Epithelial cell of proximal tubule (primary cell): Measurements from ENCODE around the gene CHST14. TPM values are rescaled to one million over a fixed set of nuclear protein-coding genes. Genes with fewer than 3 reads are reported as not detected.

Source experiments
- DNase-seq: peaks from one replicate; pipeline ENCODE4 v3.0.0-alpha.2; 2011; ENCODE audit warnings: low read depth
- H3K4me3 ChIP-seq: 2 replicates; pipeline ENCODE4 v1.5.1; 2011; ENCODE audit warnings: low read depth, mild to moderate bottlenecking, low read length
- total RNA-seq: library from RNA; depleted of rRNA; stranded (reverse); fragments of >200 nt; gene quantifications from 2 replicates; pipeline ENCODE4 v1.2.3, GENCODE V29; 2015
- TF ChIP-seq, protein P1 (sequence below): conservative IDR thresholded peaks from 2 replicates; pipeline ENCODE4 v1.5.1; 2012; ENCODE audit warnings: low read depth, mild to moderate bottlenecking, low read length

CHST14 gene, protein sequence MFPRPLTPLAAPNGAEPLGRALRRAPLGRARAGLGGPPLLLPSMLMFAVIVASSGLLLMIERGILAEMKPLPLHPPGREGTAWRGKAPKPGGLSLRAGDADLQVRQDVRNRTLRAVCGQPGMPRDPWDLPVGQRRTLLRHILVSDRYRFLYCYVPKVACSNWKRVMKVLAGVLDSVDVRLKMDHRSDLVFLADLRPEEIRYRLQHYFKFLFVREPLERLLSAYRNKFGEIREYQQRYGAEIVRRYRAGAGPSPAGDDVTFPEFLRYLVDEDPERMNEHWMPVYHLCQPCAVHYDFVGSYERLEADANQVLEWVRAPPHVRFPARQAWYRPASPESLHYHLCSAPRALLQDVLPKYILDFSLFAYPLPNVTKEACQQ
- 14.4 and 20.0 TPM in 2 replicates for total RNA-seq

DNA sequence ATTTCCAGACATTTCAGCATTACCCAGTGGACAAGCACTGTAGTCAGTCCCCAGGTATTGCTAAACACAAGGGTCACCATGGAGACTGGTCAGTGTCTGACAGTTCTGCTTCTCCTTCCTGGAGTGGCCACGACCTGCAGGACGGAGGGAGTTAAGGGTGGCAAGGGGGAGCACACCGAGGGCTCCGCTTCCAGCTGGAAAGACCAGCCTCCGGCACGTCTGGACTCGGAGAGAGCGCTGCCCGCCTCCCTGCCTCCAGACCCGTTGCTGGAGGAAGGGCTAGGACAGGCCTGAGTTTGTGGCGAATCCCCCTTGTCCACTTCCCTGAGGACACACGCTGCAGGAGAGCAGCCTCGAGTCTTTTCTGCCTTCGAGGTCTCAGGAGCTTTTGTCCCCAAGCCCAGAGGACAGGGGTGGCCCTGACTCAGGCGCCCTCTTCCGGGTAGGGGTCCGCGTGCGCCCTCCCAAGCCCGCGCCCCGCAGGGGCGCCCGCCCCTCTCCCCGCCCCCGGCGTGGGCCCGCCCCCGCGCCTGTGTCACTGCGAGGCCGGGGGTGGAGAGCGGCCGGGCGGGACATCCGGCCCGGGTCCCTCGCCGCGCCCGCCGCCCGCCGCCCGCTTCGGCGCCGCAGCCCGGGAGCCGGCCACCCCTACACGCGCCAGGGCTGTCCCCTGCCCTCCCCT lies at the start of gene CHST14:
TSS of gene CHST14 (plus strand) at position 562 of the 682 bp plus-strand sequence. CDS start 230 bp downstream, outside the sequence.
- TF ChIP-seq, protein P1, sequence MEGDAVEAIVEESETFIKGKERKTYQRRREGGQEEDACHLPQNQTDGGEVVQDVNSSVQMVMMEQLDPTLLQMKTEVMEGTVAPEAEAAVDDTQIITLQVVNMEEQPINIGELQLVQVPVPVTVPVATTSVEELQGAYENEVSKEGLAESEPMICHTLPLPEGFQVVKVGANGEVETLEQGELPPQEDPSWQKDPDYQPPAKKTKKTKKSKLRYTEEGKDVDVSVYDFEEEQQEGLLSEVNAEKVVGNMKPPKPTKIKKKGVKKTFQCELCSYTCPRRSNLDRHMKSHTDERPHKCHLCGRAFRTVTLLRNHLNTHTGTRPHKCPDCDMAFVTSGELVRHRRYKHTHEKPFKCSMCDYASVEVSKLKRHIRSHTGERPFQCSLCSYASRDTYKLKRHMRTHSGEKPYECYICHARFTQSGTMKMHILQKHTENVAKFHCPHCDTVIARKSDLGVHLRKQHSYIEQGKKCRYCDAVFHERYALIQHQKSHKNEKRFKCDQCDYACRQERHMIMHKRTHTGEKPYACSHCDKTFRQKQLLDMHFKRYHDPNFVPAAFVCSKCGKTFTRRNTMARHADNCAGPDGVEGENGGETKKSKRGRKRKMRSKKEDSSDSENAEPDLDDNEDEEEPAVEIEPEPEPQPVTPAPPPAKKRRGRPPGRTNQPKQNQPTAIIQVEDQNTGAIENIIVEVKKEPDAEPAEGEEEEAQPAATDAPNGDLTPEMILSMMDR: no peak
- DNase-seq: no peak

DNA sequence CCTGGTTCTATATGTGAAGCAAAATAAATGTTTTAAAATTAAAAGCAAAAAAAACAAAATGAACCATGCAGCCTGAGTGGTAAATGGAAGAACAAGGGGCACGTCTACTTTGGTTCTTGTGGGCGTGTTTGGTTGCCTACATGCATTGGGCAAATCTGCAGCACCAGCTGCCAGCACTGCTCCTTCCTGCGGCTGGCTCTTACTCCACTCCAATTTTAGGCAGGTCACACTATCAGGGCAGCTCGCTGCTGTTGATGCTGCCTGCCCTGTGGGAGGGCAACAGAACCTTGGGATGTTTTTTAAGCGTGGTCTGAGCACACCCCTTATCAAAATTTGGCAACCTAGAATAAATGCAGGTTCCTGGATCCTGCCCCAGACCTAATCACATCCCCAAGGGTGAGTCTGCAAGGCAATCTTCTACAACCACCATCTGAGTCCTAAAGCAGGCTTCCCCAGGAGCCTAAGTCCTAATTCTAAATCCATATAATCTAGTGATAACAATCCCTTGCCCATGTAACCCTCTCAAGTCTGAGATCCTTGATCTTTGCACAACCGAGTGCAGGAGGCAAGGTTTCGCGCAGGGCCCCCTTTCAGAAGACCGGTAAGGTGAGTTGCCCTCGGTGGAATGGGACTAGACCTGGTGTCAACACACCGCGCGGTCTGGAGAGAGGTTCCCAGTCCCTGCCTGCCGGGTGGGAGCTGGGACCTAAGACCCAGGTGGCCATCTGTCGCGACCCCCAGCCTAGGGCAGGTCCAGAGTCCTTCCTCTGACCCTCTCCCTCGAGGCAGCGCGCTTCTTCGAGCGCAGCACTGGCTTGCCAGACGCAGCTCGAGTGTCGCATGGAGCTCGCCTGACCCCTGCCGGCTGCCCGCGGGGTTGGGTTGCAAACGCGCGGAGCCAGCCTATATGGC lies 49.3 kb upstream of the CHST14 start:
- TF ChIP-seq, protein P1: peak; percentile 88
- no peak for DNase-seq
- no peak overlapping the region for H3K4me3 ChIP-seq

More for the DNA sequence above, at the start of gene CHST14:
- peak within 1 kb of the TSS; percentile 75 for H3K4me3 ChIP-seq

DNA sequence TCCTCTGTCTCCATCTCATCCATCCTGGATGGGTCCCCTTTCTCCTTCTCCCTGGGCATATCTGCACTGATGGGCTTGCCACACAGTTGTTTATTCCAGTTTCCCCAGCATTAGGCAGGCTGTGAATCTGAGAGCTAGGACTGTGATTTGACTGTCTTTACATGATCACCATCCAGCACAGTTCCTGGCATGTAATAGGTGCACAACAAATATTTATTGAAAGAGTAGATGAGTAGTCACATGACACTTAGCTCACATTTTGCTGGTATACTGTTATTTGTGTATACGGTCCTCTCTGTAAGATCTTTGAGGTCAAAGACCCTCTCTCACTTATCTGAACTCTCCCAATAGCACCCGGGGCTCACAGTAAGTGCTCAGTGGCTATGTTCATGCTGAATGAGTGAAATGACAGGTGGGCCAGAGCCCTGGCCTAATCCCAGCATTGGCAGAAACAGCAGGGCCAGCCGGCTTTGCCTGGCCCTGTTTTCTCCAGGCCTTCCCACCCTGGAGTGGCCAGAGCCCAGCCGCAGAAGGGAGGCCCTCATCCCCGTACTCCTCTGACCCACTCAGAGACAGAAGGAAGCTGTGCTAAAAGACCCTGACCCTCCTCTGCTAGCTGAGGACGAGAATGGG lies 46.2 kb upstream of the CHST14 start:
- no peak overlapping the region for H3K4me3 ChIP-seq
- TF ChIP-seq, protein P1: no peak
- DNase-seq: no peak

DNA sequence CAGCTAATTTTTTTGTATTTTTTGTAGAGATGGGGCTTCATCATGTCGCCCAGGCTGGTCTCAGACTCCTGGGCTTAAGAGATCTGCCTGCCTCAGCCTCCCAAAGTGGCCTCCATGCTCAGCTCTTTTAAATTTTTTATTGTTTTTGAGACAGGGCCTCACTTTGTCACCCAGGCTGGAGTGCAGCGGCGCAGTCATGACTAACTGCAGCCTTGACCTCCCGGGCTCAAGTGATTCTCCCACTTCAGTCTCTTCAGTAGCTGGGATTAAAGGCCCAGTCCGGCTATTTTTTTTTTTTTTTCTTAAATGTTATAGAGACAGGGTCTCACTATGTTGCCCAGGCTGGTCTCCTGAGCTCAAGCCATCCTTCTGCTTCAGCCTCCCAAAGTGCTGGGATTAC lies 45.1 kb upstream of the CHST14 start:
- DNase-seq: no peak
- TF ChIP-seq, protein P1: no peak

DNA sequence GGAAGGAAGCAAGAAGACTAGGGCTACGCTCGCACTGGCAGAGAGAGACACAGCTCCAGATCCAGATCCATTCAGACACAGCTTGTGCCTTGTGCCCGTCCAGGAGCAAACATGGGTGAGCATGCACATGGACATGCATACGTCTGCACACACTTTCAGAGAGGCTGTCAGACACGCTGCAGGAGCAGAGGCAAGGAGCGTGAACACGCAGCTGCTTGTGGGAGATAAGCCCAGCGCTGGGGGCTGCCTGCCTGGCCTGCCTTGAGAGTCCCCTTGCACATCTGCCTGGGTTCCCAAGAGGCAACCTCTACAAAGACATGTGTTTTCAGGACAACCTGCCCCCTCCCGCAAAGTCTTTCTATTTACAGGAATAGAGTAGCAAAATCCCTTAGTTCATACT lies 43.6 kb upstream of the CHST14 start:
- TF ChIP-seq, protein P1: no peak
- no peak for DNase-seq
- no peak overlapping the region for H3K4me3 ChIP-seq

More for the DNA sequence above, 45.1 kb upstream of the CHST14 start:
- H3K4me3 ChIP-seq: no peak overlapping the region

DNA sequence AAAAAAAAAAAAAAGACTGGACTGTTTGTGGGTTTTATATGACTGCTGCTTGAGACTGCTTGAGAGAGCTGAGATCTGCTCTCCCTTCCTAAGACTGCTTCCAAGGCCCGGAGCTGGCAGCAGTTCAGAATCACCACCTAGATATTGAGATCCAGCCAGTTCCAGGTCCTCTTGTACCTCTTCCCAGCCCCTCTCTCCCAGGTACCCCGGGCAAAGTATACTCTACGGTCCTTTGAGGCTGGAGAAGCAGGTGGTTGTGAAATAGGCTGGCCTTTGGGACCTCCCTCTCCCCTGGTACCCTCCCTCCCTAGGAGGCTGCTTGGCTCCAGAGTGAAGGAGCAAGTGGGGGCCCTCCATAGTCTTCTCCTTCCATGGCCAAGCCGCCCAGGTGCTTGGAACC lies 42.6 kb upstream of the CHST14 start:
- no peak for DNase-seq
- TF ChIP-seq, protein P1: no peak
- no peak overlapping the region for H3K4me3 ChIP-seq
